ENCODE measurements around the gene TMIGD3.

DNA sequence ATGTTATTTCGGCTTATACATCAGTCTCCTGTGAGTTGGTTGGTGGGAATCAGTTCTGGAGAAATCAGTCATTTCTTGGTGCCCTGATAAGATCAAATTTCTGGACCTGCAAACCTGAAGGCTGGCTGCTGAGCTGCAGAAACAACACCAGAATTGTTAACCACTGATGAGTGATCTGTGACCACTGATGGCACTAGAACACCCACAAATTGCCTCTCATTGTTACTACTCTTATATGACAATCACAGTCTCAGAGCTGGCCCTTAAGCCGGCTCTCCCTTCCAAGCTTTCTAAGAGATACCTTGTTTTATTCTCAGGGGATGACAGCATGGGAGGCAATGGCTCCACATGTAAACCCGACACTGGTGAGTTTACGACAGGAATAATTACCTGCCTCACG, 27.7 kb downstream of the TMIGD3 start:
- TF ChIP-seq, protein P1, sequence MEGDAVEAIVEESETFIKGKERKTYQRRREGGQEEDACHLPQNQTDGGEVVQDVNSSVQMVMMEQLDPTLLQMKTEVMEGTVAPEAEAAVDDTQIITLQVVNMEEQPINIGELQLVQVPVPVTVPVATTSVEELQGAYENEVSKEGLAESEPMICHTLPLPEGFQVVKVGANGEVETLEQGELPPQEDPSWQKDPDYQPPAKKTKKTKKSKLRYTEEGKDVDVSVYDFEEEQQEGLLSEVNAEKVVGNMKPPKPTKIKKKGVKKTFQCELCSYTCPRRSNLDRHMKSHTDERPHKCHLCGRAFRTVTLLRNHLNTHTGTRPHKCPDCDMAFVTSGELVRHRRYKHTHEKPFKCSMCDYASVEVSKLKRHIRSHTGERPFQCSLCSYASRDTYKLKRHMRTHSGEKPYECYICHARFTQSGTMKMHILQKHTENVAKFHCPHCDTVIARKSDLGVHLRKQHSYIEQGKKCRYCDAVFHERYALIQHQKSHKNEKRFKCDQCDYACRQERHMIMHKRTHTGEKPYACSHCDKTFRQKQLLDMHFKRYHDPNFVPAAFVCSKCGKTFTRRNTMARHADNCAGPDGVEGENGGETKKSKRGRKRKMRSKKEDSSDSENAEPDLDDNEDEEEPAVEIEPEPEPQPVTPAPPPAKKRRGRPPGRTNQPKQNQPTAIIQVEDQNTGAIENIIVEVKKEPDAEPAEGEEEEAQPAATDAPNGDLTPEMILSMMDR (IDR thresholded peaks at IDR 0.05): no peak
- TF ChIP-seq POLR2A (IDR thresholded peaks at IDR 0.05): no peak
